ENCODE data around the gene LCMT1. TPM values are rescaled to one million over a fixed set of nuclear protein-coding genes. Genes with fewer than 3 reads are reported as not detected.

The LCMT1 gene
- total and polyA plus RNA-seq, 2 of the 4 experiments (the other 2 are of a cell fraction) = 33.1 to 60.4 TPM

- TF ChIP-seq POLR2A (IDR thresholded peaks at IDR 0.05; ENCODE audit: low read depth, low read length) (no peak), CHD1 (IDR thresholded peaks at IDR 0.05; ENCODE audit: low read depth, low read length) (no peak), SMC3 (IDR thresholded peaks at IDR 0.05; ENCODE audit: low read depth, low read length) (no peak), RAD21 (IDR thresholded peaks at IDR 0.05; ENCODE audit: low read length) (no peak), MAFK (IDR thresholded peaks at IDR 0.05; ENCODE audit: low read depth, low read length) (no peak), NFE2L2 (IDR thresholded peaks at IDR 0.05; ENCODE audit: low read depth, low read length) (no peak), ELK1 (IDR thresholded peaks at IDR 0.05; ENCODE audit: borderline replicate concordance, low read depth, low read length) (no peak), FOS (IDR thresholded peaks at IDR 0.05; ENCODE audit: low read depth, low read length) (no peak), CTCF (conservative IDR thresholded peaks at IDR 0.05; ENCODE audit: low read depth, low read length) (no peak), MXI1 (IDR thresholded peaks at IDR 0.05; ENCODE audit: borderline replicate concordance, low read depth, low read length) (no peak), BHLHE40 (IDR thresholded peaks at IDR 0.05; ENCODE audit: low read depth, low read length) (no peak), RCOR1 (IDR thresholded peaks at IDR 0.05; ENCODE audit: insufficient replicate concordance, low read length) (no peak), MAZ (IDR thresholded peaks at IDR 0.05; ENCODE audit: borderline replicate concordance, low read depth, low read length) (no peak), RFX5 (IDR thresholded peaks at IDR 0.05; ENCODE audit: low read depth, low read length) (no peak), CEBPB (IDR thresholded peaks at IDR 0.05; ENCODE audit: low read depth, low read length) (no peak)
- TF ChIP-seq, protein P1, sequence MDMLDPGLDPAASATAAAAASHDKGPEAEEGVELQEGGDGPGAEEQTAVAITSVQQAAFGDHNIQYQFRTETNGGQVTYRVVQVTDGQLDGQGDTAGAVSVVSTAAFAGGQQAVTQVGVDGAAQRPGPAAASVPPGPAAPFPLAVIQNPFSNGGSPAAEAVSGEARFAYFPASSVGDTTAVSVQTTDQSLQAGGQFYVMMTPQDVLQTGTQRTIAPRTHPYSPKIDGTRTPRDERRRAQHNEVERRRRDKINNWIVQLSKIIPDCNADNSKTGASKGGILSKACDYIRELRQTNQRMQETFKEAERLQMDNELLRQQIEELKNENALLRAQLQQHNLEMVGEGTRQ (IDR thresholded peaks at IDR 0.05; ENCODE audit: low read depth, low read length) = no peak
- no peaks in the 10 kb centered on the region for H3K9me3 ChIP-seq (ENCODE audit: control insufficient read depth, insufficient read depth, low read length)
- no peak overlapping the region for H3K18ac ChIP-seq (ENCODE audit: low read depth, low read length)
- H2AK9ac ChIP-seq (replicated peaks; ENCODE audit: low read depth, low read length, poor library complexity) = no peak overlapping the region
- H3K56ac ChIP-seq (ENCODE audit: extremely low read depth, insufficient read depth, low read length) = no peak overlapping the region
- no peak overlapping the region for H2BK20ac ChIP-seq (ENCODE audit: low read depth, low read length)
- no peaks in the 10 kb centered on the region for H3K79me1 ChIP-seq (ENCODE audit: low read depth in 1 of 2, low read length in 2 of 2)
- no TSS peak for BruUV-seq (replicated peaks)
- no peaks in the 10 kb centered on the region for H4K20me1 ChIP-seq (ENCODE audit: insufficient read depth, low read length)
- H3K4me2 ChIP-seq (ENCODE audit: low read depth, low read length) = no peak overlapping the region
- no peak overlapping the region for H3K27ac ChIP-seq (ENCODE audit: insufficient read depth, low read length)
- 69% methylated on average over 5 of the region's 6 CpGs; no CpG with 5 or more reads in 1 of the 2 experiments for WGBS, 2 experiments (ENCODE audit: extremely low coverage in 2 of 2, insufficient read length in 1 of 2)
- no peak overlapping the region for H2BK5ac ChIP-seq (ENCODE audit: low read depth, low read length, poor library complexity, severe bottlenecking)
- no peak overlapping the region for H3K14ac ChIP-seq (replicated peaks; ENCODE audit: low read depth, low read length)
- no peak overlapping the region for H4K8ac ChIP-seq (ENCODE audit: low read depth in 2 of 2, low read length in 2 of 2)
- no peaks in the 10 kb centered on the region for H3K27me3 ChIP-seq (ENCODE audit: control insufficient read depth, insufficient read depth, low read length)
- no peak overlapping the region for H2BK120ac ChIP-seq (ENCODE audit: low read depth, low read length)
- H3K36me3 ChIP-seq (ENCODE audit: control insufficient read depth, insufficient read depth, low read length) = no peaks in the 10 kb centered on the region
- peaks cover 4% of the 10 kb centered on the region; the same call in 1 of the 2 replicates for H3K9me1 ChIP-seq (ENCODE audit: insufficient read depth, low read length)
- no peaks in the 10 kb centered on the region for H3K4me1 ChIP-seq (ENCODE audit: control insufficient read depth, insufficient read depth, low read length)
- ATAC-seq (ENCODE audit: low read depth) = peak; percentile 11; the same call in 1 of the 2 replicates
- H3K9ac ChIP-seq (ENCODE audit: low read depth, low read length) = no peak overlapping the region
- no peak overlapping the region for H4K5ac ChIP-seq (ENCODE audit: low read depth, low read length)
- POLR2A ChIA-PET (ENCODE audit: unreplicated experiment) = no interaction called here
- no peak overlapping the region for H2BK15ac ChIP-seq (ENCODE audit: low read depth, low read length)
- H4K91ac ChIP-seq (ENCODE audit: insufficient read depth, low read depth, low read length) = no peak overlapping the region
- in situ Hi-C loops (cut with MboI; ENCODE audit: low sequenced_read_pairs) (no loop called here), dilution Hi-C loops (cut with HindIII; ENCODE audit: low sequenced_read_pairs, unreplicated experiment) (no loop called here), intact Hi-C loops (cut with micrococcal nuclease) (no loop called here)
- H3K23ac ChIP-seq (ENCODE audit: low read depth, low read length) = no peak overlapping the region
- H2AK5ac ChIP-seq (ENCODE audit: low read depth, low read length) = no peak overlapping the region
- H2AFZ ChIP-seq (replicated peaks; ENCODE audit: low read length, poor library complexity) = no peak overlapping the region
- CTCF ChIA-PET = no interaction called here
- H3K4ac ChIP-seq (ENCODE audit: low read depth, low read length) = no peak overlapping the region
- H3K4me3 ChIP-seq (ENCODE audit: insufficient read depth, low read depth, low read length) = no peak overlapping the region
- DNase-seq = peak; percentile 19
These were observed 80.6 kb downstream of the LCMT1 start for GRCh38 chr16:25192096-25192495.

All from IMR-90 (cell line).